SK-N-SH (cell line): ENCODE measurements around the gene GOLPH3. TPM values are rescaled to one million over a fixed set of nuclear protein-coding genes. Genes with fewer than 3 reads are reported as not detected.
"Not testable (repeated sequence)": the region's sequence is repeated elsewhere in the genome, so short reads cannot be mapped to it uniquely, and the experiment has no call there.

Experiments
- CTCF ChIA-PET: fragments of 300-600, 350-600 bp; formaldehyde crosslinking; extraction: SDS; loops from one replicate; lab custom pipeline; 2021; lab: Yijun Ruan, JAX
- POLR2A ChIA-PET: fragments of 350-600 bp; sonication (Branson Sonifier 250); formaldehyde crosslinking; extraction: SDS; loops from one replicate; lab custom pipeline; 2020; ENCODE audit warnings: antibody characterized with exemption, inconsistent platforms; lab: Yijun Ruan, JAX
- DNase-seq: peaks from one replicate; pipeline ENCODE4 v3.0.0; 2012
- H2AFZ ChIP-seq: fragments of 200-600 bp; sonication (generic); 2 replicates; pipeline ENCODE4 v1.8.1; 2016; ENCODE audit warnings: antibody characterized with exemption, mild to moderate bottlenecking, low read depth
- H3F3A ChIP-seq: fragments of 200-600 bp; sonication (generic); replicated peaks from 2 replicates; pipeline ENCODE3; 2016; ENCODE audit warnings: antibody characterized with exemption, mild to moderate bottlenecking; ENCODE audit not compliant: insufficient read depth
- H3K27ac ChIP-seq, 2 experiments: fragments of 200-500 bp in 1 of 2; fragments of 200-600 bp in 1 of 2; sonication (Bioruptor generic) in 1 of 2; sonication (generic), shearing (Covaris generic) in 1 of 2; 2 replicates each; pipeline versions ENCODE4 v1.5.1 to v1.6.1; 2014 to 2016; ENCODE audit warnings: low read depth in 2 of 2, inconsistent platforms in 1 of 2, low read length in 1 of 2, mild to moderate bottlenecking in 1 of 2, mixed read lengths in 1 of 2
- H3K27me3 ChIP-seq: fragments of 200-600 bp; sonication (generic), shearing (Covaris generic); 2 replicates; pipeline ENCODE4 v1.6.1; 2016; ENCODE audit warnings: mixed run types; ENCODE audit not compliant: insufficient read depth
- H3K36me3 ChIP-seq, 2 experiments: fragments of 200-500 bp in 1 of 2; fragments of 200-600 bp in 1 of 2; sonication (Bioruptor generic) in 1 of 2; sonication (generic) in 1 of 2; replicated peaks in 1 of 2; 2 replicates each; pipeline versions ENCODE3 to v1.5.1; 2014 to 2016; ENCODE audit warnings: low read length in 1 of 2, mild to moderate bottlenecking in 1 of 2; ENCODE audit not compliant: insufficient read depth in 2 of 2, control insufficient read depth in 1 of 2
- H3K4me1 ChIP-seq, 2 experiments: fragments of 200-500 bp in 1 of 2; fragments of 200-600 bp in 1 of 2; sonication (Bioruptor generic) in 1 of 2; sonication (generic), shearing (Covaris generic) in 1 of 2; 2 replicates each; pipeline versions ENCODE4 v1.5.1 to v1.6.1; 2014 to 2016; ENCODE audit warnings: low read depth in 1 of 2, low read length in 1 of 2, mixed run types in 1 of 2; ENCODE audit not compliant: insufficient read depth in 2 of 2, control insufficient read depth in 1 of 2
- H3K4me2 ChIP-seq: fragments of 200-600 bp; sonication (generic), shearing (Covaris generic); 2 replicates; pipeline ENCODE4 v1.6.1; 2017; ENCODE audit warnings: mixed run types
- H3K4me3 ChIP-seq, 2 experiments: fragments of 200-500 bp in 1 of 2; fragments of 200-600 bp in 1 of 2; sonication (Bioruptor generic) in 1 of 2; sonication (generic), shearing (Covaris generic) in 1 of 2; 2 replicates each; pipeline versions ENCODE4 v1.5.1 to v1.8.1; 2014 to 2016; ENCODE audit warnings: low read depth in 2 of 2, inconsistent platforms in 1 of 2, low read length in 1 of 2, mild to moderate bottlenecking in 1 of 2, mixed read lengths in 1 of 2, moderate library complexity in 1 of 2
- H3K79me2 ChIP-seq: fragments of 200-600 bp; sonication (generic); 2 replicates; pipeline ENCODE4 v1.8.1; 2017; ENCODE audit warnings: mild to moderate bottlenecking; ENCODE audit not compliant: insufficient read depth
- H3K9ac ChIP-seq: fragments of 200-600 bp; sonication (generic); 2 replicates; pipeline ENCODE4 v1.6.1; 2017; ENCODE audit warnings: mixed run types
- H3K9me2 ChIP-seq: fragments of 200-600 bp; sonication (generic); 2 replicates; pipeline ENCODE4 v1.6.1; 2017; ENCODE audit warnings: mixed run types
- H3K9me3 ChIP-seq: fragments of 200-600 bp; sonication (generic); 2 replicates; pipeline ENCODE4 v1.6.1; 2017; ENCODE audit warnings: mixed run types, mild to moderate bottlenecking, moderate library complexity
- H4K20me1 ChIP-seq: fragments of 200-600 bp; sonication (generic); 2 replicates; pipeline ENCODE4 v1.6.1; 2017; ENCODE audit warnings: mild to moderate bottlenecking, mixed run types; ENCODE audit not compliant: insufficient read depth
- CTCF ChIP-seq: fragments of 200-600 bp; sonication (generic); IDR thresholded peaks from 2 replicates; pipeline ENCODE4 v1.6.1; 2017; ENCODE audit warnings: antibody characterized with exemption, mild to moderate bottlenecking, moderate library complexity
- ELF1 ChIP-seq: IDR thresholded peaks from 2 replicates; pipeline ENCODE4 v1.4.0; 2012
- EP300 ChIP-seq, 2 experiments: IDR thresholded peaks; 2 replicates each; pipeline versions ENCODE4 v1.4.0 to v1.6.1; 2012; ENCODE audit warnings: borderline replicate concordance in 1 of 2, low read depth in 1 of 2, low read length in 1 of 2
- FOXM1 ChIP-seq: IDR thresholded peaks from 2 replicates; pipeline ENCODE4 v1.4.0; 2012; ENCODE audit warnings: low read depth, mild to moderate bottlenecking
- GABPA ChIP-seq: IDR thresholded peaks from 2 replicates; pipeline ENCODE4 v1.4.0; 2012; ENCODE audit warnings: low read depth, mild to moderate bottlenecking
- JUND ChIP-seq: IDR thresholded peaks from 2 replicates; pipeline ENCODE4 v1.4.0; 2012
- MEF2A ChIP-seq: IDR thresholded peaks from 2 replicates; pipeline ENCODE4 v1.4.0; 2012; ENCODE audit warnings: low read depth, borderline replicate concordance
- MXI1 ChIP-seq: IDR thresholded peaks from 2 replicates; pipeline ENCODE4 v1.6.1; 2012; ENCODE audit warnings: mild to moderate bottlenecking, low read depth, low read length, improper control_type of control experiment
- NRF1 ChIP-seq: IDR thresholded peaks from 2 replicates; pipeline ENCODE4 v1.6.1; 2012; ENCODE audit warnings: low read depth, mild to moderate bottlenecking, low read length
- RAD21 ChIP-seq: IDR thresholded peaks from 2 replicates; pipeline ENCODE4 v1.6.1; 2012; ENCODE audit warnings: mild to moderate bottlenecking, low read length
- RCOR1 ChIP-seq: fragments of 150-350 bp; IDR thresholded peaks from 2 replicates; pipeline ENCODE4 v1.6.1; 2017; ENCODE audit warnings: antibody characterized with exemption, low read length
- RFX5 ChIP-seq: IDR thresholded peaks from 2 replicates; pipeline ENCODE4 v1.6.1; 2012; ENCODE audit warnings: mild to moderate bottlenecking, improper control_type of control experiment, low read length
- RXRA ChIP-seq: IDR thresholded peaks from 2 replicates; pipeline ENCODE4 v1.4.0; 2012; ENCODE audit warnings: low read depth, mild to moderate bottlenecking, borderline replicate concordance
- SMC3 ChIP-seq: IDR thresholded peaks from 2 replicates; pipeline ENCODE4 v1.6.1; 2012; ENCODE audit warnings: low read depth, low read length, improper control_type of control experiment
- TEAD4 ChIP-seq: IDR thresholded peaks from 2 replicates; pipeline ENCODE4 v1.4.0; 2012; ENCODE audit warnings: mild to moderate bottlenecking, borderline replicate concordance; ENCODE audit not compliant: insufficient read depth
- USF2 ChIP-seq: fragments of 150-350 bp; IDR thresholded peaks from 2 replicates; pipeline ENCODE4 v1.6.1; 2017; ENCODE audit warnings: antibody characterized with exemption, low read length, low read depth, borderline replicate concordance
- WGBS: methylation state at CpG from one replicate; pipeline ENCODE4 v1.1.6; 2017; ENCODE audit warnings: low lambda C conversion rate; 5-methylcytosine and 5-hydroxymethylcytosine counted together
- polyA plus RNA-seq, 3 experiments: library from polyadenylated mRNA; depleted of rRNA; stranded (reverse); fragments of >200 nt; gene quantifications; 2 replicates each; pipeline ENCODE4 v1.2.3, GENCODE V29; 2012
- TF ChIP-seq, protein P1 (sequence below): IDR thresholded peaks from 2 replicates; pipeline ENCODE4 v1.4.0; 2012; ENCODE audit warnings: low read depth, borderline replicate concordance
- TF ChIP-seq, protein P2 (sequence below): fragments of 150-350 bp; IDR thresholded peaks from 2 replicates; pipeline ENCODE4 v1.6.1; 2016; ENCODE audit warnings: mild to moderate bottlenecking, low read depth, low read length
- TF ChIP-seq, protein P3 (sequence below): IDR thresholded peaks from 2 replicates; pipeline ENCODE4 v1.6.1; 2012; ENCODE audit warnings: mild to moderate bottlenecking, low read depth, low read length, moderate library complexity

The GOLPH3 gene
- polyA plus RNA-seq, 1 of the 3 experiments (the other 2 are of a cell fraction) = 25.5 TPM

DNA sequence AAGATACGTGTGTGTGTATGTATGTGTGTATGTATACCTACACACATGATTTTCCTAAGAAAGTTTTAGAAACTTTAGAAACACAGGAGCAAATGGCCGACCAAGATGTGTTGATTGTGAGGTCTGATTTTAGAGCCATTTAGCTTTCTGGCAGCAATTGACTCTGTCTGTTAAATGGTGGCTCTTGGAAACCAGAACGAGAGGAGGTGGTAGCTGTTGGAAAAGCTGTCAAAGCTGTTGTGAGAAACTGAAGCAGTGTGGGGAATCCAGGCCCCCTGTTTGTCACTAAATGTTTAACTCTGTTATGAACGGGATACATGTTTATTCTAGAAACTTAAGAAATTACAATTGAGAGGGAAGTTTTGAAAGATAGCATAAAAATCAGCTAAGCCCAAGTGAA lies 91.4 kb downstream of the GOLPH3 start:
- Histone ChIP-seq H3K4me3 (no peak overlapping the region), H3K9me2 (no peaks in the 10 kb centered on the region), H3K27me3 (no peaks in the 10 kb centered on the region), H3K9me3 (no peaks in the 10 kb centered on the region), H3K36me3 (no peaks in the 10 kb centered on the region), H3F3A (no peaks in the 10 kb centered on the region), H3K4me1 (no peaks in the 10 kb centered on the region), H3K4me2 (no peak overlapping the region), H2AFZ (no peak overlapping the region)
- CTCF ChIA-PET = interaction anchor here (1.2 kb wide), 2 partner anchors 258 to 273 kb away, joined by 3 to 7 read pairs; no protein-coding TSS in a partner anchor
- no peak for DNase-seq
- TF ChIP-seq ELF1 (no peak), SMC3 (no peak), MEF2A (no peak), NRF1 (no peak), GABPA (no peak), USF2 (no peak), RCOR1 (no peak), CTCF (no peak), RFX5 (no peak), RAD21 (no peak), TEAD4 (no peak), JUND (no peak), FOXM1 (no peak), MXI1 (no peak), EP300 (IDR thresholded peaks at IDR 0.05; ENCODE audit: borderline replicate concordance in 1 of 2, low read depth in 1 of 2, low read length in 1 of 2) (no peak), RXRA (no peak)
- TF ChIP-seq, protein P1, sequence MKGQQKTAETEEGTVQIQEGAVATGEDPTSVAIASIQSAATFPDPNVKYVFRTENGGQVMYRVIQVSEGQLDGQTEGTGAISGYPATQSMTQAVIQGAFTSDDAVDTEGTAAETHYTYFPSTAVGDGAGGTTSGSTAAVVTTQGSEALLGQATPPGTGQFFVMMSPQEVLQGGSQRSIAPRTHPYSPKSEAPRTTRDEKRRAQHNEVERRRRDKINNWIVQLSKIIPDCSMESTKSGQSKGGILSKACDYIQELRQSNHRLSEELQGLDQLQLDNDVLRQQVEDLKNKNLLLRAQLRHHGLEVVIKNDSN = no peak
- TF ChIP-seq, protein P2, sequence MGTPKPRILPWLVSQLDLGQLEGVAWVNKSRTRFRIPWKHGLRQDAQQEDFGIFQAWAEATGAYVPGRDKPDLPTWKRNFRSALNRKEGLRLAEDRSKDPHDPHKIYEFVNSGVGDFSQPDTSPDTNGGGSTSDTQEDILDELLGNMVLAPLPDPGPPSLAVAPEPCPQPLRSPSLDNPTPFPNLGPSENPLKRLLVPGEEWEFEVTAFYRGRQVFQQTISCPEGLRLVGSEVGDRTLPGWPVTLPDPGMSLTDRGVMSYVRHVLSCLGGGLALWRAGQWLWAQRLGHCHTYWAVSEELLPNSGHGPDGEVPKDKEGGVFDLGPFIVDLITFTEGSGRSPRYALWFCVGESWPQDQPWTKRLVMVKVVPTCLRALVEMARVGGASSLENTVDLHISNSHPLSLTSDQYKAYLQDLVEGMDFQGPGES = no peak
- TF ChIP-seq, protein P3, sequence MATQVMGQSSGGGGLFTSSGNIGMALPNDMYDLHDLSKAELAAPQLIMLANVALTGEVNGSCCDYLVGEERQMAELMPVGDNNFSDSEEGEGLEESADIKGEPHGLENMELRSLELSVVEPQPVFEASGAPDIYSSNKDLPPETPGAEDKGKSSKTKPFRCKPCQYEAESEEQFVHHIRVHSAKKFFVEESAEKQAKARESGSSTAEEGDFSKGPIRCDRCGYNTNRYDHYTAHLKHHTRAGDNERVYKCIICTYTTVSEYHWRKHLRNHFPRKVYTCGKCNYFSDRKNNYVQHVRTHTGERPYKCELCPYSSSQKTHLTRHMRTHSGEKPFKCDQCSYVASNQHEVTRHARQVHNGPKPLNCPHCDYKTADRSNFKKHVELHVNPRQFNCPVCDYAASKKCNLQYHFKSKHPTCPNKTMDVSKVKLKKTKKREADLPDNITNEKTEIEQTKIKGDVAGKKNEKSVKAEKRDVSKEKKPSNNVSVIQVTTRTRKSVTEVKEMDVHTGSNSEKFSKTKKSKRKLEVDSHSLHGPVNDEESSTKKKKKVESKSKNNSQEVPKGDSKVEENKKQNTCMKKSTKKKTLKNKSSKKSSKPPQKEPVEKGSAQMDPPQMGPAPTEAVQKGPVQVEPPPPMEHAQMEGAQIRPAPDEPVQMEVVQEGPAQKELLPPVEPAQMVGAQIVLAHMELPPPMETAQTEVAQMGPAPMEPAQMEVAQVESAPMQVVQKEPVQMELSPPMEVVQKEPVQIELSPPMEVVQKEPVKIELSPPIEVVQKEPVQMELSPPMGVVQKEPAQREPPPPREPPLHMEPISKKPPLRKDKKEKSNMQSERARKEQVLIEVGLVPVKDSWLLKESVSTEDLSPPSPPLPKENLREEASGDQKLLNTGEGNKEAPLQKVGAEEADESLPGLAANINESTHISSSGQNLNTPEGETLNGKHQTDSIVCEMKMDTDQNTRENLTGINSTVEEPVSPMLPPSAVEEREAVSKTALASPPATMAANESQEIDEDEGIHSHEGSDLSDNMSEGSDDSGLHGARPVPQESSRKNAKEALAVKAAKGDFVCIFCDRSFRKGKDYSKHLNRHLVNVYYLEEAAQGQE = no peak
- TF ChIP-seq, all 33 proteins: peak for 0
- WGBS = 65% methylated on average over 4 of the region's 4 CpGs
- Histone ChIP-seq H3K9ac (no peak overlapping the region), H4K20me1 (no peaks in the 10 kb centered on the region), H3K27ac (no peak overlapping the region), H3K79me2 (no peaks in the 10 kb centered on the region)
- POLR2A ChIA-PET = no interaction called here

DNA sequence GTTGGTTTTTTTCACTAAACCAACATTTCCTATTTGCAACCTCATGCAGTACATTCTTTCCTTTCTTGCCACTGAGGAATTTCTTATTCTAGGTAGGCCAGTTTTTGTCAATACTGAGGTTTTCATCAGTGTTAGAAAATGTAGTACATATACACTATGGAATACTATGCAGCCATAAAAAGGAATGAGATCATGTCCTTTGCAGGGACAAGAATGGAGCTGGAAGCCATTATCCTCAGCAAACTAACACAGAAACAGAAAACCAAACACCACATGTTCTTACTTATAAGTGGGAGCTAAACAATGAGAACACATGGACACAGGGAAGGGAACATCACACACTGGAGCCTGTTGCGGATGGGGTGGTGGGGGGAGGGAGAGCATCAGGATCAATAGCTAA lies 93.6 kb downstream of the GOLPH3 start:
- H3K9ac ChIP-seq, H3K27me3 ChIP-seq, H3K4me3 ChIP-seq, H3F3A ChIP-seq, H3K4me2 ChIP-seq, H3K27ac ChIP-seq, H3K4me1 ChIP-seq, H3K9me2 ChIP-seq, H3K36me3 ChIP-seq, H3K9me3 ChIP-seq, H4K20me1 ChIP-seq, POLR2A ChIA-PET, H2AFZ ChIP-seq, H3K79me2 ChIP-seq, DNase-seq: not testable (repeated sequence)
- WGBS = 92% methylated on average over 1 of the region's 1 CpG
- CTCF ChIA-PET = interaction anchor here (0.6 to 2.0 kb wide), 6 partner anchors 12 to 536 kb away, joined by 3 to 7 read pairs (median 3); no protein-coding TSS in a partner anchor
